ENCODE measurements around the gene TTLL4.
"Not testable (repeated sequence)": the region's sequence is repeated elsewhere in the genome, so short reads cannot be mapped to it uniquely, and the experiment has no call there.

The TTLL4 gene

GRCh38 chr2:218746960-218747359 is 36.3 kb downstream of the TTLL4 start:
- no peak for DNase-seq

GRCh38 chr2:218748741-218749441 is 38.3 kb downstream of the TTLL4 start:
- no peak for DNase-seq

GRCh38 chr2:218754201-218754600 is 43.6 kb downstream of the TTLL4 start:
- no peak for DNase-seq

- DNase-seq = no peak
Observed at GRCh38 chr2:218754781-218755180, 44.1 kb downstream of the TTLL4 start.

GRCh38 chr2:218755198-218755566 is 44.5 kb downstream of the TTLL4 start:
- DNase-seq = no peak

GRCh38 chr2:218755567-218756404 is 45.2 kb downstream of the TTLL4 start:
- DNase-seq = no peak

- no peak for DNase-seq
Observed at GRCh38 chr2:218756599-218757377, 46.2 kb downstream of the TTLL4 start.

- no peak for DNase-seq
Observed at GRCh38 chr2:218761795-218762194, 51.2 kb downstream of the TTLL4 start.

- not testable (repeated sequence) for DNase-seq
Observed at GRCh38 chr2:218772759-218773158, 62.1 kb downstream of the TTLL4 start.

GRCh38 chr2:218773881-218774280 is 63.2 kb downstream of the TTLL4 start:
- no peak for DNase-seq

GRCh38 chr2:218776488-218776887 is 65.9 kb downstream of the TTLL4 start:
- no peak for DNase-seq

- DNase-seq = no peak
Observed at GRCh38 chr2:218777276-218777990, 66.8 kb downstream of the TTLL4 start.

GRCh38 chr2:218780046-218780445 is 69.4 kb downstream of the TTLL4 start:
- DNase-seq = no peak

- DNase-seq = no peak
Observed at GRCh38 chr2:218780851-218781690, 70.4 kb downstream of the TTLL4 start.

GRCh38 chr2:218781691-218782527 is 71.3 kb downstream of the TTLL4 start, which contains the start of gene CYP27A1:
Gene CYP27A1, plus strand, starts transcription at chr2:218782147. Its CDS starts 36 bp downstream, at chr2:218782183.
- DNase-seq = no peak

- no peak for DNase-seq
Observed at GRCh38 chr2:218782528-218782844, 71.9 kb downstream of the TTLL4 start.

GRCh38 chr2:218783688-218784087 is 73.1 kb downstream of the TTLL4 start:
- DNase-seq = no peak

- DNase-seq = no peak
Observed at GRCh38 chr2:218785103-218785502, 74.5 kb downstream of the TTLL4 start.

GRCh38 chr2:218786133-218786532 is 75.5 kb downstream of the TTLL4 start:
- DNase-seq = no peak

- no peak for DNase-seq
Observed at GRCh38 chr2:218788529-218789255, 78.1 kb downstream of the TTLL4 start.

Data from stimulated activated naive CD4-positive, alpha-beta T cell (primary cell).